GM12865 (cell line): Measurements from ENCODE around the gene IFT88.

Experiments
- DNase-seq: peaks from one replicate; pipeline ENCODE4 v3.0.0; 2010; ENCODE audit warnings: low read depth
- H3K4me3 ChIP-seq: 2 replicates; pipeline ENCODE4 v1.5.1; 2011; ENCODE audit warnings: mild to moderate bottlenecking, low read depth, low read length, control low read depth
- TF ChIP-seq, protein P1 (sequence below): IDR thresholded peaks from 2 replicates; pipeline ENCODE4 v1.5.1; 2011; ENCODE audit warnings: low read length, control low read depth, low read depth, inconsistent platforms; ENCODE audit not compliant: insufficient read depth; ENCODE audit errors: missing control alignments

IFT88 gene

DNA sequence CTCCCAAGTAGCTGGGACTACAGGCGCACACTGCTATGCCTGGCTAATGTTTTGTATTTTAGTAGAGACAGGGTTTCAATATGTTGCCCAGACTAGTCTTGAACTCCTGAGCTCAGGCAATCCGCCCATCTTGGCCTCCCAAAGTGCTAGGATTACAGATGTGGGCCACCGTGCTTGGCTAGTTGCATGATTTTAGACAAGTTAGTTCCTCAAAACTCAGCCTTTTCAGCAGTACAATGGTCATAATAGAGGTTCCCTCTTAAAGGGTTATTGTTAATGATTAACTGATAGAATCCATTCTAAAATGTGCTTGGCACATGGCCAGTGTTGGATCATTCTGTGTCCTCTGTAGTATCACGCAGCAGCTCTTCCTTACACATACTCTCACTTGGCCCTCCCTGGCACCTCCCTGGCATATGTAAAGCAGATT is 19.5 kb upstream of the IFT88 start:
- no peak overlapping the region for H3K4me3 ChIP-seq
- no peak for DNase-seq
- TF ChIP-seq, protein P1, sequence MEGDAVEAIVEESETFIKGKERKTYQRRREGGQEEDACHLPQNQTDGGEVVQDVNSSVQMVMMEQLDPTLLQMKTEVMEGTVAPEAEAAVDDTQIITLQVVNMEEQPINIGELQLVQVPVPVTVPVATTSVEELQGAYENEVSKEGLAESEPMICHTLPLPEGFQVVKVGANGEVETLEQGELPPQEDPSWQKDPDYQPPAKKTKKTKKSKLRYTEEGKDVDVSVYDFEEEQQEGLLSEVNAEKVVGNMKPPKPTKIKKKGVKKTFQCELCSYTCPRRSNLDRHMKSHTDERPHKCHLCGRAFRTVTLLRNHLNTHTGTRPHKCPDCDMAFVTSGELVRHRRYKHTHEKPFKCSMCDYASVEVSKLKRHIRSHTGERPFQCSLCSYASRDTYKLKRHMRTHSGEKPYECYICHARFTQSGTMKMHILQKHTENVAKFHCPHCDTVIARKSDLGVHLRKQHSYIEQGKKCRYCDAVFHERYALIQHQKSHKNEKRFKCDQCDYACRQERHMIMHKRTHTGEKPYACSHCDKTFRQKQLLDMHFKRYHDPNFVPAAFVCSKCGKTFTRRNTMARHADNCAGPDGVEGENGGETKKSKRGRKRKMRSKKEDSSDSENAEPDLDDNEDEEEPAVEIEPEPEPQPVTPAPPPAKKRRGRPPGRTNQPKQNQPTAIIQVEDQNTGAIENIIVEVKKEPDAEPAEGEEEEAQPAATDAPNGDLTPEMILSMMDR, result no peak

DNA sequence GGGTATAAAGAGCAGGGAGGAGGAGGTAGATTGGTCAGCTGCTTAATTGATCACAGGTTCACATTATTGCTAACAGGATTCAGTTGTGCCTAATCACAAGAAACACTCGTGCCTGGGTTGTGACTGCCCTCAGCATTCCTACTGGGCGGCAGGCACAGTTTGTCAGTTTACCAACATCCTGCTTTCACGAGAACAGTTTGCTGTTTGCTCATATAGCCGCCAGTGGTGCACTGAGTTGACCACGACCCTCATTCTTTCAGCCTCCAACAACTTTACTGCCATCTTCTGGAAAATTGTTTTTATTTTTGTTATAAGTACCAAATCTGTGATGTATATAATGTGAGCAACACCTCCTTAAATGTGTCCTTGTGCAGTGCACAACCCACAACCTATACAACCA is 16.2 kb upstream of the IFT88 start:
- no peak overlapping the region for H3K4me3 ChIP-seq
- DNase-seq, result no peak
- TF ChIP-seq, protein P1, result no peak

DNA sequence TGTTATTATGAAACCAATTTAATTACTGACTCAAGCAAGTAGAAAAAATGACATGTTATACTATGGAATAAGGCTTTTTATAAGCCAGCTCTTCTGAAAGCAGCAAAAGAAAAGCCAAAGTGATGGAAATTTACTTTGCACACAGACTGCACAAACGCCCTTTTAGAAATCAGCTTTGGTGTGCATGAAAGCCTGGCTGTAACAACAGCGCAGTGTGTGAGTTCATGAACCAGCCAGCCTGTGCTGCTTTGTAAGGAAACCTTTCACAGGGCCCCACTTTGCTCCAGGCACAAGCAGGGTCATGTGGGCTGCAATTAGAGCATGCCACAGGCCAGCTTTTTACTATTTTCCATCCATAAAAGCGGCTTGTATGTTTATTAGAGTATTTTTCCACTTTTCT is 13.6 kb upstream of the IFT88 start:
- no peak for DNase-seq
- TF ChIP-seq, protein P1, result no peak

DNA sequence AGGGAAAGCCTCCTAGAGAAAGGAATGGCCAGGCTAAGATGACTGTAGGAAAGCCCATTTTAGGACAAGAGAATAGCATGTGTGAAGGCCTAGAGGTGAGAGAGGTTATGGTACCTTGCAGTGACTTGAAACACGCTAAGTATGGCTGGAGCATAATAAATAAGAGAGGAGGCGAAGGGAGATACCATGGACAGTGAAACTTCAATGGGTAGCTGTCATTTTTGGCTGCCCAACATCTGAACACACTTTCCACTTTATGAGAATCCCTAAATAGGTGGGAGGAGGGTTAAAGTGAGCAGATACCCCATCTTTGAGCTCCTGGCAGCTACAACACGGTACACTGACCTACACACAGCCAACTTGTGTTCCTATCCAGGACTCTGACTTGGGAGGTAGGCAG is 8.0 kb upstream of the IFT88 start:
- TF ChIP-seq, protein P1, result no peak
- no peak for DNase-seq
- H3K4me3 ChIP-seq, result no peak overlapping the region

More for the DNA sequence above, 13.6 kb upstream of the IFT88 start:
- no peak overlapping the region for H3K4me3 ChIP-seq

DNA sequence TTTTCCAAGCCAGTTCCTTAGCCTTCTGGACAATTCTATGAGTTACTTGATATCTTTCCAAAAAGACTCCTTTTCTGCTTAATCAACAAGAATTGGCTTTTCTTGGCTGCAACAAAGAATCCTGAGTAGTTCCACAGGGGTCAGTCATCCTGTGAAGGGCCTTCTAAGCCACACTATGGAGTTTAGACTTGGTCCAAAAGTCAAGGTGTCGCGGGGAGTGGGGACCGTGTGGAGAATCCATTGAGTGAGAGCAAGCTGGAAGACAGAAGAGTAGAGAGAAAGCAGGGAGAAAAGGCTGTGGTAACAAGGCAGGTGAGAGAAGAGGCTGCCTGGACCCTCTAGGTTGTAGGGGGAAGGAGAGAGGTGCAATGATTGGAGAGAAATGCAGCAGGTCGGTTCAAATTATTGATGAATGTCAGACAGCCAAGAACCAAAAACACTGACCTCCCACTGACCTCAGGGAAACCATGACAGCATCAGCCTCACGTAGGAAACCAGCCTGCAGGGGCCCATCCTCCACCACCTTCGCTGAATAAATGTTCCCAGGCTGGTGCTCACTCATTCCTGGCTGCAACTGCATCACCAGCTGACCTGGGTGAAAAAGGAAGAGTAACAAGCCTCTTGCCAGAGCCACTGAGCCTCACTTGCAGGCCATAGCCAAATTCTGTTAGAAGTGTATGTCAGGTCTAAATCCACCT is 7.1 kb upstream of the IFT88 start:
- H3K4me3 ChIP-seq, result no peak overlapping the region
- no peak for DNase-seq
- TF ChIP-seq, protein P1, result no peak

DNA sequence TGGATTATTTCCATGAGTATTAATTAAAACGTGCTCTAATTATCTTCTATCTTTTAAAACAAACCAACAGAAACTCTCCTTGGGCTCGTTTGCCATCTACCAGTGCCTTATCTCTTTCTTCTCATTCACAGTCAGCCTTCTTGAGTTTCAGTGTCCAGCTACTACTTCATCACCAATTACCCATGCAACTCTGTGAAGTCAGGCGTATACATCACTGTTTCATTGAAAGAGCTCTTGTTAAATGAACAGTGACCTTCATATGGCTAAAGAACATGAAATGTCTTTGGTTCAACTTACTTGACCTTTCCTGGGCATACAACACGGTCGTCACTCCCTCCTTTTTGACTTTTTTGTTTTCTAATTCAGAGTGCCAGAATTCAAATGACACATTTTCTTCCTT is 5.2 kb upstream of the IFT88 start:
- H3K4me3 ChIP-seq, result no peak overlapping the region
- DNase-seq, result no peak
- TF ChIP-seq, protein P1, result no peak
